SJCRH30 (cell line): ENCODE results near the gene PORCN. TPM values are rescaled to one million over a fixed set of nuclear protein-coding genes. Genes with fewer than 3 reads are reported as not detected.

Experiments used
- DNase-seq, 2 experiments: peaks; one replicate each; pipeline ENCODE4 v3.0.0-alpha.2; 2015 to 2020
- H3K27ac ChIP-seq: fragments of 250-450 bp; sonication (Bioruptor Pico); 2 replicates; pipeline ENCODE4 v1.5.1; 2020; ENCODE audit warnings: mild to moderate bottlenecking, moderate library complexity
- H3K27me3 ChIP-seq: fragments of 250-450 bp; sonication (Bioruptor Pico); 2 replicates; pipeline ENCODE4 v1.5.1; 2020; ENCODE audit warnings: mild to moderate bottlenecking, moderate library complexity
- H3K36me3 ChIP-seq: fragments of 250-450 bp; sonication (Bioruptor Pico); 2 replicates; pipeline ENCODE4 v1.5.1; 2020; ENCODE audit warnings: mild to moderate bottlenecking, moderate library complexity
- H3K4me1 ChIP-seq: fragments of 250-450 bp; sonication (Bioruptor Pico); 2 replicates; pipeline ENCODE4 v1.5.1; 2020; ENCODE audit warnings: mild to moderate bottlenecking, moderate library complexity
- H3K4me3 ChIP-seq: fragments of 250-450 bp; sonication (Bioruptor Pico); 2 replicates; pipeline ENCODE4 v1.5.1; 2020; ENCODE audit warnings: mild to moderate bottlenecking, moderate library complexity
- H3K9me3 ChIP-seq: fragments of 250-450 bp; sonication (Bioruptor Pico); replicated peaks from 2 replicates; pipeline ENCODE4 v1.5.1; 2020; ENCODE audit warnings: mild to moderate bottlenecking, moderate library complexity
- total RNA-seq: library from RNA; depleted of rRNA; stranded (reverse); fragments of >200 nt; shearing (Covaris generic); gene quantifications from 2 replicates; pipeline ENCODE4 v1.2.3, GENCODE V29; 2014

PORCN gene
- total RNA-seq, 1 experiment from 2014 or later = 9.8 TPM

DNA sequence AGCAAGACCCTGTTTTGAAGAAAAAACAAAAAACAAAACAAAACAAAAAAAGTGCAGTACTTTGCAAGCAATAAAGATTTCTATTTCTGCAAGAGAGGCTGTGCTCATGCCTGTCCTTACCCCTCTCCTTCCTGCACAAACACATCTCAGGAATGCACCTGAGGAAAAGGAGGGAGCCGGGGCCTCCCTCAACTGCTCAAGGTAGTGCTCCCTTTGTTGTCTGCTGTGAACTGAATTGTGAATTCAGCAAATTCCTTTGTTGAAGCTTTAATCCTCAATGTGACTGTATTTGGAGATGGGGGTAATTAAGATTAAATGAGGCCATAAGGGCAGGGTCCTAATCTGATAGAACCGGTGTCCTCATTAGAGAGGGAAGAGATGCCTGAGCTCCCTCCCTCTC, 18.9 kb upstream of the PORCN start:
- H3K9me3 ChIP-seq = no peaks in the 10 kb centered on the region
- no peak overlapping the region for H3K27ac ChIP-seq

DNA sequence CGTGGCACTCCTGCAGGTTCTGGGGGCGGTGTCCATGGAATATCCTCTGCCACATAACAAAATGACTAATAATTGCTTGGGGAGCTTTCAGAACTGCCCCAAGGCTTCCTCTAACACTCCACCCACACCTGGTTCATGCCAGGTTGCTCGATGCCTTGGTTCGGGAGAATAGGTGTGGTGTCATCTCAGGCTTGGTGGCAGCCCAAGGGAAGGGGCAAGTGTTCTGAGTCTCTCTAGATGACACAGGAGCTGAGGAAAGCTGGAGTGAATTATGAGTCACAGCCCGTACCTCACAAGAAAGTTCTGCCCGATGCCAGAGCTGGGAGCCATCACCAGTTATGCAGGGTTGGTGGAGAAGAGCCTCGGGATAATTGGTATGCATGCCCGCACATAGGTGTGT, 18.1 kb upstream of the PORCN start:
- no peak overlapping the region for H3K27ac ChIP-seq
- no peaks in the 10 kb centered on the region for H3K27me3 ChIP-seq
- no peaks in the 10 kb centered on the region for H3K9me3 ChIP-seq
- no peak overlapping the region for H3K4me3 ChIP-seq
- H3K36me3 ChIP-seq = no peaks in the 10 kb centered on the region
- peaks cover 3% of the 10 kb centered on the region; the same call in 1 of the 2 replicates for H3K4me1 ChIP-seq
- DNase-seq = no peak

More for the DNA sequence above, 18.9 kb upstream of the PORCN start:
- Histone ChIP-seq H3K36me3 (no peaks in the 10 kb centered on the region), H3K27me3 (no peaks in the 10 kb centered on the region), H3K4me1 (peaks cover 3% of the 10 kb centered on the region; the same call in 1 of the 2 replicates), H3K4me3 (no peak overlapping the region)
- DNase-seq = no peak

DNA sequence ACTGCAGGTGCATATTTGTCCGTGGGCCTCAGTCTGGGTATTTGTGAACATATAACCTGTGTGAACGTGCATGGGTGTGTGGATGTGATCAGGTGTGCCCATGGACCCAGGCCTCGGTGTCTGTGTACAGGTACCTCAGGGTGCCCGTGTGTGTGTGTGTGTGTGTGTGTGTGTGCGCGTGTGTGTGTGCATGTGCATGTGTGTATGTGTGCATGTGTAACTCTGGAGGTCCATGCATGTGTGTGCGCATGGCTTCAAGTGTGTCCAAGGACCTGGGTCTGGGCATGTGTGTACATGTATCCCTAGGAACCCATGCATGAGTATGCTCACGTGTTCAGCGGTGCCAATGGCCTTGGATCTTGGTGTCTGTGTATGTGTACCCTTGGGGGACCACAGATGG, 17.0 kb upstream of the PORCN start:
- Histone ChIP-seq H3K27me3 (no peaks in the 10 kb centered on the region), H3K36me3 (no peaks in the 10 kb centered on the region), H3K27ac (no peak overlapping the region), H3K9me3 (no peaks in the 10 kb centered on the region), H3K4me3 (no peak overlapping the region), H3K4me1 (peaks cover 3% of the 10 kb centered on the region; the same call in 1 of the 2 replicates)
- no peak for DNase-seq

DNA sequence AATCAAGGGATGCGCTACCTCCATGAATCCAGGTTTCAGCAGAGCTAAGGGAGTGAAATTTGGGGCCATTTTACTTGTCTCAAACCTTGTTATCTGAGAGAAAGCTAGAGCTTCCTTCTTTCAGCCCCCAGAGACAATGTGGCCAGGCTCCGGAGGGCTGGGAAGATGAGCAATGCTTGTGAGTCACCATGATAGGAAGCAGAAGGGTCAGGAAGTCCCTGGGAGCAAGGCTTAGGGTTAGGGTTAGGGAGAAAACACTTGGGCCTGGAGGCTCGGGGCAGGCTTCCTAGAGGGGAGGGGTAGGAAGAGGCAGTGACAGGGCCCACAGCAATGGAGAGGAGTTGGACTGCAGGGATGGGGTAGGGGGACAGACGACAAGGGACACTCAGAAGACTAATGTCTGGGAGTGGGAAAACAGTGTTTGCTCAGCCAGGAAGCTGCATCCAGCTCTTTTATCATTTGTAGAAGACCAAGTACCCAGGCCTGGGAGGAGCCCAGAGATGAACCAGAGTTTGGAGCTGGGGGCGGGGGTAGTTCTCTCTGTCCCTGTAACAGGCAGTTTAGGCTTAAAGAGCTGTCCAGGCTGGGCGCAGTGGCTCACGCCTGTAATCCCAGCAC, 16.4 kb upstream of the PORCN start:
- no peak for DNase-seq
- Histone ChIP-seq H3K27ac (no peak overlapping the region), H3K4me3 (no peak overlapping the region), H3K27me3 (no peaks in the 10 kb centered on the region), H3K36me3 (no peaks in the 10 kb centered on the region), H3K4me1 (peaks cover 3% of the 10 kb centered on the region; the same call in 1 of the 2 replicates), H3K9me3 (no peaks in the 10 kb centered on the region)

DNA sequence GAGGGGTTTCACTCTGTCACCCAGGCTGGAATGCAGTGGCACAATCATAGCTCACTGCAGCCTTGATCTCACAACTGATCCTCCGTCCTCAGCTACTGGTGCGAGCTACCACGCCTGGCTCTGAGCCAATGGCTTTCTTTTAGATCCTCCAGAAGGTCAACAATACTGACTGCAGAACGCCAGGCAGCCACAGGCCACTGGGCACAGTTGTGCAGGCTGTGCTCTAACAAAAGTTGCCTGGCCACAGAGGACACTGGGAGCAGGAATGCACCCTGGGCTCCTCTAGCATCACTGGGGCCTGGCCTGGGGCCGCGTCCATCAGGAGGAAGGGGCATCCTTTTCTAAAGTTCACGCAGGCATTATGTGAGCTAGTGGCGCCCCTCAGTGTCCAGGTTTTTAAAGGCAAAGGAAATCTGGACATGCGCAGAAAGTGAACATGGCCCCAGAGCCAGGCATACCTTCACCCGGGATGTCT, 14.9 kb upstream of the PORCN start:
- Histone ChIP-seq H3K9me3 (no peaks in the 10 kb centered on the region), H3K27ac (no peak overlapping the region), H3K4me3 (no peak overlapping the region), H3K27me3 (no peaks in the 10 kb centered on the region), H3K4me1 (no peaks in the 10 kb centered on the region), H3K36me3 (no peaks in the 10 kb centered on the region)
- DNase-seq = peak; percentile 44 to 59

DNA sequence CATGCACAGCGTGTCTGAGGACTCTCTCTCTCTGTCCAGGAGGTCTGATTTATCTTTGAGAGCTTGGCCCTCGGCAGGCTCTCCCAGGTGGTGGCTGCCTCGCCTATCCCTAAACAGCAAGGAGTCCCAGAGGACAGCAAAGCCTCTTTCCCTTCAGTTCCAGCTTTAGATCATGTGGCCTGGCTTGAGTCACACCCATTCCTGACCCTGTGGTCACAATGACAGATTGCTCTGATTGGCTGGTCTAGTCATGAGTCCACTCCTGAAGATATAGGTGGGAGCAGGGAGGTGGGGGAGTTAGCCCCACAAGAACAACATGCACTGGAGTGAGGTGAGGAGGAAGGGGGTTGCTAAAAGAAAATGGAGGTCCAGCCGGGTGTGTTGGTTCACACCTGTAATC, 12.1 kb upstream of the PORCN start:
- no peak for DNase-seq
- Histone ChIP-seq H3K27me3 (no peaks in the 10 kb centered on the region), H3K27ac (no peak overlapping the region), H3K36me3 (no peaks in the 10 kb centered on the region), H3K4me1 (no peaks in the 10 kb centered on the region), H3K4me3 (no peak overlapping the region), H3K9me3 (no peaks in the 10 kb centered on the region)

DNA sequence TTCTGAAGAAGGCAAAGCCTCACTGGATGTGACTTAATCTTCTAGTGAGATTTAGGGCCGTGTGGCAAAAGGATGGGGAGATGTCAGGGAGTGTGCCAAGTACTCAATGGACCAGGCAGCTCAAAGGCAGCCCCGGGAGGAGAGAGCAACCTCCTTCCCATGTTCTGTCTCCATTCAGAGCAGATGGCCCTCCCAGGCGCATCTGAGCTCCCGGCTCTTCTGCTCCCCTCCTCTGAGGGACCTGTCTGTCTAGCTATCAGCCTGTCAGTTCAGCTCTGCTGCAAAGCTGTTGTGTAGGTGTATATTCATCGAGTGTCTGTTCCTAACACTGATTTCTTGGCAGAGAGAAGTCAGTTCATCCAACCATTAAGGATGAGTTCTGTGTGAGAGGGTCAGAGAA, 10.9 kb upstream of the PORCN start:
- Histone ChIP-seq H3K4me1 (no peaks in the 10 kb centered on the region), H3K4me3 (no peak overlapping the region), H3K9me3 (no peaks in the 10 kb centered on the region), H3K36me3 (no peaks in the 10 kb centered on the region), H3K27ac (no peak overlapping the region), H3K27me3 (no peaks in the 10 kb centered on the region)
- DNase-seq = no peak

DNA sequence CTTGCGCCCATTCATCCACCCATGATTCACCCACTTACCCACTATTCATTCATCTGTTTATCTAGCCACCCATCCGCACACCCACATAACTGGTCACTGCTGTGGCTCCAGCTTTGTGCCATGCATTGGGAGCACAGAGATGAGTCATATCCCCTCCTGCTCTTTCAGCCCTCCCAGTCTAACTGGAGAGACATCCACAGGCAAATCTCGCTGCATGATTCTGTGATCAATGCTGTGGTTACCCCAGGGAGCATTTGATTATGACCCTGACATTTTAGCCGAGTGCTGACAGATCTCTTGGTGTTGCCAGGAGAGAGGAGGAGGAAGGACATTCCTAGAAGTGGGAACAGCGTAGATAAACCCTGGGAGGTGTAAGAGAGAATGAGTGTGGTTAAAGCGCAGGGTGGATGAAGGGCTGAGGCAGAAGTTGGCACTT, 10.4 kb upstream of the PORCN start:
- H3K4me3 ChIP-seq = no peak overlapping the region
- no peaks in the 10 kb centered on the region for H3K4me1 ChIP-seq
- no peaks in the 10 kb centered on the region for H3K27me3 ChIP-seq
- no peak overlapping the region for H3K27ac ChIP-seq
- no peaks in the 10 kb centered on the region for H3K9me3 ChIP-seq
- no peaks in the 10 kb centered on the region for H3K36me3 ChIP-seq
- DNase-seq = no peak

DNA sequence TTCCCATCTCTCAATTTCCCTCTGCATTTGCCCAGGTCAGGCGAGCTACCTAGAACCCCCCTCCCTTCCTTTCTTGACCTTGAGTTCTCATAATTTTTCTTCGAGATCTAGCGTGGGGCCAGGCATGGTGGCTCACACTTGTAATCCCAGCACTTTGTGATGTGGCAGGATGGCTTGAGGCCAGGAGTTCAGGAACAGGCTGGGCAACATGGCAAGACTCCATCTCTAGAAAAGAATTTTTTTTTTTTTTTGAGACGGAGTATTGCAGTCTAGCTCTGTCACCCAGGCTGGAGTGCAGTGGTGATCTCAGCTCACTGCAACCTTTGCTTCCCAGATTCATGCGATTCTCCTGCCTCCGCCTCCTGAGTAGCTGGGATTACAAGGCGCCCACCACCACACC, 4.5 kb upstream of the PORCN start:
- Histone ChIP-seq H3K4me1 (no peaks in the 10 kb centered on the region), H3K4me3 (no peak overlapping the region), H3K9me3 (no peaks in the 10 kb centered on the region), H3K27me3 (no peaks in the 10 kb centered on the region), H3K27ac (no peak overlapping the region), H3K36me3 (no peaks in the 10 kb centered on the region)
- DNase-seq = no peak

DNA sequence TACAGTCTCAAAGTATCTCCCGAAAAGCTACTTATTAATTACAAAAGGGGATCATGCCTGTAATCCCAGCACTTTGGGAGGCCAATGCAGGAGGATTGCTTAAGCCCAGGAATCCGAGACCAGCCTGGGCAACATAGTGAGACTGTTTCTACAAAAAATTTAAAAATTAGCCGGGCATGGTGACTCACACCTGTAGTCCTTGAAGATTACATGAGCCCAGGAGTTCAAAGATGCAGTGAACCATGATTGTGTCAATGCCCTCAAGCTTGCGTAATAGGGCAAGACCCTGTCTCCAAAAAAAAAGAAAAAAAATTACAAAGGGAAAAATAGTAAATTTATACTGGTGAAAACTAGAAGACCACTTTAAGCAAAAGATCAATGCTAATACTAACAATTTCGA, 3.3 kb upstream of the PORCN start:
- Histone ChIP-seq H3K27me3 (no peaks in the 10 kb centered on the region), H3K36me3 (no peaks in the 10 kb centered on the region), H3K9me3 (no peaks in the 10 kb centered on the region), H3K27ac (no peak overlapping the region), H3K4me3 (no peak overlapping the region), H3K4me1 (no peaks in the 10 kb centered on the region)
- DNase-seq = no peak

DNA sequence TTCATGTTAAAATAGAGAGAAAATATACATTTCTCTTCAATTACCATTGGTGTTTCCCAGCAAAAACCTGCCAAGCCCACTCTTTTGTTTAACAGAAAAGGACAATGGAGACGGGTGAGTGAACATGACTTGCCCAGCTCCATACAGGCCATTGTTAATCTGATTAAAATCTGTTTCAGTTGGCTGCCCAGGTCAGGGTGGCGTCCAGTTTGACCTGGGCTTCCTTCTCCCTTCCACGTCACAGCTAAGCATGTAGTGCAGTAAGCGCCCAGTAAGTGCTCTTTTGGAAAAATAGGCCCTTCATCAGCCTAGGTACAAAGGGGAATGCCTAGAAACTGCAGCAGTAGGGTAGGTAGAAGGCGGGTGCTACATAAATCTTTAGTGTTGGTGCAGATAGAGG, 1.5 kb upstream of the PORCN start:
- H3K4me3 ChIP-seq = no peak overlapping the region
- no peaks in the 10 kb centered on the region for H3K27me3 ChIP-seq
- H3K9me3 ChIP-seq = no peaks in the 10 kb centered on the region
- H3K27ac ChIP-seq = no peak overlapping the region
- no peaks in the 10 kb centered on the region for H3K4me1 ChIP-seq
- DNase-seq = no peak
- H3K36me3 ChIP-seq = no peaks in the 10 kb centered on the region

DNA sequence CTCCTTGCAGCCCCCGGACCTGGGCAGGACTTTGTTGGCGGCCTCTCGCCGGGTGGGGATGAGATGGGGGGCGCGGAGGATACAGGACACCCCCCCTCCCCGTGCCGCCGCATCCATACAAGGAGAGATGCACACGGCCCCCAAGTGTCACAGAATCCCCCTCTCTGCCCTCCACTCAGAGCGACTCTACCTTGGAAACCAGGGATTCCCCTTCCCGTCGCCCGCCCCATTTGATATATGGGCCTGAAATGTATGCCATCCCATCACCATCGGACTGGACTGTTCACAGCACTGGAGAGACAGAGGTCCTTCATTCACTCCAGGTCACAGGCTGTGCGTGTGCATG, 426 bp downstream of the PORCN start:
- no peak overlapping the region; the same call in 1 of the 2 replicates for H3K27ac ChIP-seq
- DNase-seq = no peak
- H3K9me3 ChIP-seq = no peaks in the 10 kb centered on the region
- peak overlapping the region; percentile 74 for H3K4me3 ChIP-seq
- no peaks in the 10 kb centered on the region for H3K36me3 ChIP-seq
- H3K4me1 ChIP-seq = no peaks in the 10 kb centered on the region
- no peaks in the 10 kb centered on the region for H3K27me3 ChIP-seq

DNA sequence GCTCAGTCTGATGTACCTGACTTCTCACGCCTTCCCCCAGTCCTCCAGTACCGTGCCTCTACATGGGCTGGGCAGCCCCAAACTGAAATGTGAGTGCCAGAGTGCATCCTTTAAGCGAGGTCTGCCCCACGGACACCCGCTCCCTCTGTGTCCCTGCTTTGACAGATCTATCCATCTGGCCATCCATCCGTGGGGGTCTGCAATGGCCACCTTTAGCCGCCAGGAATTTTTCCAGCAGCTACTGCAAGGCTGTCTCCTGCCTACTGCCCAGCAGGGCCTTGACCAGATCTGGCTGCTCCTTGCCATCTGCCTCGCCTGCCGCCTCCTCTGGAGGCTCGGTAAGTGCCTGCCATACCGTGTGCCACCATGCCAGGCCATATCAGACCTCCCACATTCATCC, 827 bp downstream of the PORCN start:
- peak overlapping the region; percentile 74 for H3K4me3 ChIP-seq
- no peaks in the 10 kb centered on the region for H3K9me3 ChIP-seq
- DNase-seq = no peak
- H3K27ac ChIP-seq = no peak overlapping the region
- H3K27me3 ChIP-seq = no peaks in the 10 kb centered on the region
- no peaks in the 10 kb centered on the region for H3K4me1 ChIP-seq
- no peaks in the 10 kb centered on the region for H3K36me3 ChIP-seq

DNA sequence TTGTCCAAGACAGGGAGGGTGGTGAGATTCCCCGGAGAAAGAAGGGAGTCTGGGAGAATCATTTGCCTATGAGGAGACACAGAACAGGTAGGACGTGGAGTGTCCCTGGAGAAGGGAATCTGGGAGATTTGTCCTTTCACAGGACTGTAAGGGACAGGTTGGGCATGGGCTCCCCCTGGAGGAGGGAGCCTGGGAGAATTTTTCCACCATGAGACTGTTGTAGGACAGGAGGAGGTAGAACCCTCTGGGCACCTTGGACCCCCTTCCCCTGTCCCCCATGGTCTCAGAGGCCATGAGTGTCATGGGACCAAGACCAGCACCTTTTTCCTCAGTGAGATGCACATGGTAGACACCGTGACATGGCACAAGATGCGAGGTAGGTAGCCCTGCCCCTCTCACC, 2.8 kb downstream of the PORCN start:
- H3K4me3 ChIP-seq = no peak overlapping the region
- peak in 1 of 2 experiments; percentile 21 for DNase-seq
- H3K9me3 ChIP-seq = no peaks in the 10 kb centered on the region
- H3K4me1 ChIP-seq = no peaks in the 10 kb centered on the region
- no peaks in the 10 kb centered on the region for H3K36me3 ChIP-seq
- no peak overlapping the region for H3K27ac ChIP-seq
- no peaks in the 10 kb centered on the region for H3K27me3 ChIP-seq

DNA sequence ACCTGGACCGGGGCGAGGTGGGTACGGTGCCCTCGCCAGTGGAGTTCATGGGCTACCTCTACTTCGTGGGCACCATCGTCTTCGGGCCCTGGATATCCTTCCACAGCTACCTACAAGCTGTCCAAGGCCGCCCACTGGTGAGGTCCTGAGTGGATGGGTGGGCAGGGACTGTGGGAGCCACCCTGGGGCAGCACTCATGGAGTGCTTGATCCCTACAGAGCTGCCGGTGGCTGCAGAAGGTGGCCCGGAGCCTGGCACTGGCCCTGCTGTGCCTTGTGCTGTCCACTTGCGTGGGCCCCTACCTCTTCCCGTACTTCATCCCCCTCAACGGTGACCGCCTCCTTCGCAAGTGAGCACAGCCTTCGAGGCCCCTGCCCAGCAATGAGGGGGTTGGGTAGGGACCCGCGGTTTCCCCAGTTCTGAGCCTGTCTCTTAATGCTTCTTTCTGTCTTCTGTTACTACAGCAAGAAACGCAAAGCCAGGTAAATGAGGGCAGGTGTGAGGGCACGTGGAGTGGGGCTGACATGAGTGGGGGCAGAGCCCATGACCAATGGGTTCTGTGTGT, 3.7 kb downstream of the PORCN start:
- H3K9me3 ChIP-seq = no peaks in the 10 kb centered on the region
- H3K4me3 ChIP-seq = no peak overlapping the region
- H3K27me3 ChIP-seq = no peaks in the 10 kb centered on the region
- no peaks in the 10 kb centered on the region for H3K4me1 ChIP-seq
- H3K27ac ChIP-seq = no peak overlapping the region
- DNase-seq = no peak
- no peaks in the 10 kb centered on the region for H3K36me3 ChIP-seq

DNA sequence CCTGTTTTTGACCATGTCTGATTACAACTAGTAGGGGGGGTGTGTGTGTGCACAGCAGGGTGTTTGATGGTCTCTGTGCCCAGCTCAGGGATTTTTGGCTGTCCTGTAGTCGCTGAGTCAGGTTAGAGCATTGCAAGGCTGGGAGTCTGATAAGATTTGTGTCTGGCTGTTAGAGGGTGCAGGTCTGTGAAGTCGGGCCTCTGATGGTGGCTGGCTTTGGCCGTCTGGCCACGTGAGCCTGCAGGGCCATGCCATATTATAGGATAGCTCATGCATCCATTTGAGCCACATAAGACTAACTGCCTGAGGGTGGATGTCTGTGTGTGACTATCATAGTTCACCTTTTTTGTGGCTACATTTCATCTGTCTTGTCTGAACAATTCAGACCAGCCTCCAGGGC, 4.9 kb downstream of the PORCN start:
- Histone ChIP-seq H3K9me3 (no peaks in the 10 kb centered on the region), H3K27ac (no peak overlapping the region), H3K27me3 (no peaks in the 10 kb centered on the region), H3K4me1 (no peaks in the 10 kb centered on the region), H3K36me3 (no peaks in the 10 kb centered on the region), H3K4me3 (no peak overlapping the region)
- DNase-seq = no peak
